PFSK-1 (cell line): ENCODE measurements around the gene CHST3.

Experiments used
- FOXP2 ChIP-seq: optimal IDR thresholded peaks from 2 replicates; pipeline ENCODE3; 2011; ENCODE audit warnings: borderline replicate concordance, control low read depth, inconsistent platforms; ENCODE audit not compliant: insufficient read depth; ENCODE audit errors: extremely low read length, extremely low read depth
- POLR2AphosphoS5 ChIP-seq: IDR thresholded peaks from 2 replicates; pipeline ENCODE4 v1.6.1; 2012; ENCODE audit warnings: low read depth, mild to moderate bottlenecking, control low read depth, low read length, moderate library complexity
- REST ChIP-seq, 2 experiments: IDR thresholded peaks; 2 replicates each; pipeline versions ENCODE4 v1.6.1 to v1.8.0; 2011 to 2012; ENCODE audit warnings: low read depth in 2 of 2, low read length in 2 of 2, control low read depth in 1 of 2, inconsistent platforms in 1 of 2, mild to moderate bottlenecking in 1 of 2, moderate library complexity in 1 of 2; ENCODE audit not compliant: insufficient read depth in 1 of 2
- TAF1 ChIP-seq: IDR thresholded peaks from 2 replicates; pipeline ENCODE4 v1.6.1; 2012; ENCODE audit warnings: low read length, control low read depth, borderline replicate concordance; ENCODE audit not compliant: insufficient read depth

- TF ChIP-seq TAF1 (no peak), POLR2AphosphoS5 (no peak), REST (IDR thresholded peaks at IDR 0.05; ENCODE audit: insufficient read depth in 1 of 2, low read depth in 2 of 2, low read length in 2 of 2) (no peak), FOXP2 (no peak)
Observed at GRCh38 chr10:71965623-71966022, 1.4 kb downstream of the CHST3 start.
